ENCODE measurements around the gene ADSS2.

DNA sequence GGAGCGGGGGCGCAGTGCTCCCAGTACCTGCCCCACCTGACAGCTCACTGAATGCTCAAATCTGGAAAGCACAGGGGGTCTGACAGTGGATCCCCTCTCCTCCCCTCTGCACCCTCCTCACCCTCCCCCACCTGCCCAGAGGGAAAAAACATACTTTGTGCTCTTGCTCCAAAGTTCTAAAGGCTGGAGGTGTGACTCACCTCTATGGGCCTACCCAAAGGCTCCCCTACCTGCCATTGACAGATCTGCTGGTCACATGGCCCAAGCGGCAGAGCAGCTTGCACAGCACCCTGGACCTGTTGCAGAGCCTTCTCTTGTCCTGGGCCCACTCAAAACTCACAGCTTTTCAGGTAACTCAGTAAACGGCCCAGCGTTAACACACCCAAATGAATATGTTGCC, 55.7 kb downstream of the ADSS2 start:
- TF ChIP-seq, protein P1, sequence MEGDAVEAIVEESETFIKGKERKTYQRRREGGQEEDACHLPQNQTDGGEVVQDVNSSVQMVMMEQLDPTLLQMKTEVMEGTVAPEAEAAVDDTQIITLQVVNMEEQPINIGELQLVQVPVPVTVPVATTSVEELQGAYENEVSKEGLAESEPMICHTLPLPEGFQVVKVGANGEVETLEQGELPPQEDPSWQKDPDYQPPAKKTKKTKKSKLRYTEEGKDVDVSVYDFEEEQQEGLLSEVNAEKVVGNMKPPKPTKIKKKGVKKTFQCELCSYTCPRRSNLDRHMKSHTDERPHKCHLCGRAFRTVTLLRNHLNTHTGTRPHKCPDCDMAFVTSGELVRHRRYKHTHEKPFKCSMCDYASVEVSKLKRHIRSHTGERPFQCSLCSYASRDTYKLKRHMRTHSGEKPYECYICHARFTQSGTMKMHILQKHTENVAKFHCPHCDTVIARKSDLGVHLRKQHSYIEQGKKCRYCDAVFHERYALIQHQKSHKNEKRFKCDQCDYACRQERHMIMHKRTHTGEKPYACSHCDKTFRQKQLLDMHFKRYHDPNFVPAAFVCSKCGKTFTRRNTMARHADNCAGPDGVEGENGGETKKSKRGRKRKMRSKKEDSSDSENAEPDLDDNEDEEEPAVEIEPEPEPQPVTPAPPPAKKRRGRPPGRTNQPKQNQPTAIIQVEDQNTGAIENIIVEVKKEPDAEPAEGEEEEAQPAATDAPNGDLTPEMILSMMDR (conservative IDR thresholded peaks at IDR 0.05; ENCODE audit: low read depth, low read length): no peak
- TF ChIP-seq EZH2 (IDR thresholded peaks at IDR 0.05; ENCODE audit: low read length, unreplicated experiment) (no peak), EZH2phosphoT487 (IDR thresholded peaks at IDR 0.05; ENCODE audit: borderline replicate concordance, low read length) (no peak)

All from PC-3 (cell line).